A549 (cell line): ENCODE measurements around the gene STK17A. TPM values are rescaled to one million over a fixed set of nuclear protein-coding genes. Genes with fewer than 3 reads are reported as not detected.

ENCODE experiments used
- ATAC-seq, 2 experiments: fragments of 200-7000 bp in 1 of 2; fragments of >200 bp in 1 of 2; cut with Nextera tagmentation in 1 of 2; cut with Tn5 transposase in 1 of 2; 3 replicates each; pipeline versions ENCODE4 v1.8.0 to v1.9.1; 2018 to 2020; ENCODE audit warnings: mild to moderate bottlenecking in 1 of 2, moderate library complexity in 1 of 2
- CTCF ChIA-PET: fragments of 300-600 bp; sonication (Branson Sonifier 250); formaldehyde crosslinking; extraction: SDS; loops from one replicate; lab custom pipeline; 2021; ENCODE audit warnings: antibody characterized with exemption, inconsistent platforms; lab: Yijun Ruan, JAX
- POLR2A ChIA-PET: fragments of 350-600 bp; formaldehyde crosslinking; extraction: SDS; loops from one replicate; lab custom pipeline; 2021; ENCODE audit warnings: antibody characterized with exemption, inconsistent platforms; lab: Yijun Ruan, JAX
- DNase-seq, 2 experiments: peaks; one replicate each; pipeline versions ENCODE4 v3.0.0 to v3.0.0-alpha.2; 2011 to 2016; ENCODE audit warnings: low read depth in 1 of 2, low spot score in 1 of 2
- FAIRE-seq: peaks from 2 replicates; lab custom pipeline; 2011; peaks lifted over from hg19 to GRCh38; lab: Jason Lieb, UNC
- H3K27ac ChIP-seq, 2 experiments: fragments of >200 bp; sonication (Bioruptor Twin); formaldehyde crosslinking; 3 replicates each; pipeline ENCODE4 v1.5.1; 2016 to 2017
- H3K4me1 ChIP-seq: fragments of >200 bp; sonication (Bioruptor Twin); formaldehyde crosslinking; 3 replicates; pipeline ENCODE4 v1.6.1; 2016
- H3K4me2 ChIP-seq: fragments of >200 bp; sonication (Bioruptor Twin); formaldehyde crosslinking; 3 replicates; pipeline ENCODE4 v1.6.1; 2016
- H3K4me3 ChIP-seq: fragments of >200 bp; sonication (Bioruptor Twin); formaldehyde crosslinking; 3 replicates; pipeline ENCODE4 v1.5.1; 2016
- H3K9me3 ChIP-seq: fragments of >200 bp; sonication (Bioruptor Twin); formaldehyde crosslinking; 3 replicates; pipeline ENCODE4 v1.6.1; 2016
- ATOH8 ChIP-seq: fragments of 250-450 bp; sonication (Bioruptor Pico); IDR thresholded peaks from 2 replicates; pipeline ENCODE4 v1.5.0; 2020; ENCODE audit warnings: low read depth, mild to moderate bottlenecking, moderate library complexity
- CEBPB ChIP-seq, 2 experiments: fragments of >200 bp in 1 of 2; sonication (Bioruptor Twin) in 1 of 2; formaldehyde crosslinking in 1 of 2; IDR thresholded peaks; 2 replicates each; pipeline ENCODE4 v1.6.1; 2012 to 2016
- CHD2 ChIP-seq: fragments of 150-350 bp; IDR thresholded peaks from 2 replicates; pipeline ENCODE4 v1.6.1; 2014; ENCODE audit warnings: low read length; ENCODE audit not compliant: partially characterized antibody
- CTCF ChIP-seq: fragments of >200 bp; sonication (Bioruptor Twin); formaldehyde crosslinking; IDR thresholded peaks from 3 replicates; pipeline ENCODE4 v1.5.1; 2016
- EHF ChIP-seq: fragments of 250-450 bp; sonication (Bioruptor Pico); IDR thresholded peaks from 2 replicates; pipeline ENCODE4 v1.5.0; 2020; ENCODE audit warnings: mild to moderate bottlenecking
- EHMT2 ChIP-seq: fragments of 200-600 bp; sonication (generic); IDR thresholded peaks from 2 replicates; pipeline ENCODE4 v1.6.1; 2016; ENCODE audit warnings: antibody characterized with exemption, low read depth, mild to moderate bottlenecking, moderate library complexity
- ESRRA ChIP-seq: fragments of 150-350 bp; IDR thresholded peaks from 2 replicates; pipeline ENCODE4 v1.6.1; 2014; ENCODE audit warnings: mild to moderate bottlenecking, low read length, borderline replicate concordance
- HOXB5 ChIP-seq: fragments of 250-450 bp; sonication (Bioruptor Pico); IDR thresholded peaks from 2 replicates; pipeline ENCODE4 v1.5.0; 2020; ENCODE audit warnings: mild to moderate bottlenecking, moderate library complexity
- MAFK ChIP-seq: fragments of 450-650 bp; IDR thresholded peaks from 2 replicates; pipeline ENCODE4 v1.6.1; 2014; ENCODE audit not compliant: partially characterized antibody
- NR3C1 ChIP-seq: fragments of >200 bp; sonication (Bioruptor Twin); formaldehyde crosslinking; IDR thresholded peaks from 3 replicates; pipeline ENCODE4 v1.6.1; 2017
- PHF8 ChIP-seq: fragments of 200-600 bp; sonication (generic); IDR thresholded peaks from 2 replicates; pipeline ENCODE4 v1.6.1; 2016; ENCODE audit warnings: low read depth, mild to moderate bottlenecking, antibody characterized with exemption, moderate library complexity, borderline replicate concordance
- POLR2AphosphoS2 ChIP-seq: conservative IDR thresholded peaks from 2 replicates; pipeline ENCODE4 v1.6.1; 2012; ENCODE audit warnings: low read length, improper control_type of control experiment, inconsistent platforms
- REST ChIP-seq: fragments of 200-600 bp; sonication (generic); IDR thresholded peaks from 2 replicates; pipeline ENCODE4 v1.6.1; 2016; ENCODE audit warnings: antibody characterized with exemption, mild to moderate bottlenecking, moderate library complexity
- TP53 ChIP-seq: fragments of 250-450 bp; sonication (Bioruptor Pico); IDR thresholded peaks from 2 replicates; pipeline ENCODE4 v1.5.0; 2021; ENCODE audit warnings: mild to moderate bottlenecking, moderate library complexity
- ZC3H11A ChIP-seq: fragments of 450-650 bp; IDR thresholded peaks from 2 replicates; pipeline ENCODE4 v1.6.1; 2014; ENCODE audit warnings: antibody characterized with exemption, mild to moderate bottlenecking
- WGBS: methylation state at CpG from one replicate; pipeline ENCODE4 v1.1.6; 2017; ENCODE audit errors: missing lambda C conversion rate; 5-methylcytosine and 5-hydroxymethylcytosine counted together
- polyA plus RNA-seq, 4 experiments: library from polyadenylated mRNA; depleted of rRNA in 3 of 4; stranded (reverse); fragments of >200 nt; fragmentation: RNase III in 1 of 4; extraction: RNeasy Plus Mini Kit Qiagen cat#74134 plus additional on column Dnase treatment in 1 of 4; gene quantifications; 2 replicates in 3 of 4; 3 replicates in 1 of 4; pipeline ENCODE4 v1.2.3, GENCODE V29; 2011 to 2017
- TF ChIP-seq, protein P1 (sequence below): IDR thresholded peaks from 2 replicates; pipeline ENCODE4 v1.6.1; 2012

Gene STK17A
- polyA plus RNA-seq, 2 of the 4 experiments (the other 2 are of a cell fraction) = 27.3 to 47.5 TPM

- no peaks in the 10 kb centered on the region for H3K9me3 ChIP-seq
- no peak for FAIRE-seq
- ChIA-PET POLR2A (no interaction called here), CTCF (interaction anchor here (1.0 to 1.7 kb wide), 3 partner anchors 55 to 182 kb away, joined by 3 to 6 read pairs (median 4); partner anchors contain the start of gene STK17A)
- no peak overlapping the region for H3K4me3 ChIP-seq
- DNase-seq = no peak
- H3K27ac ChIP-seq = peak overlapping the region in 1 of 2 experiments; percentile 11; a peak in 1 of 6 replicates
- TF ChIP-seq TP53 (CRISPR knock-in tag) (no peak), ZC3H11A (no peak), HOXB5 (CRISPR knock-in tag) (no peak), CEBPB (IDR thresholded peaks at IDR 0.05) (no peak), CTCF (no peak), ATOH8 (no peak), MAFK (no peak), PHF8 (no peak)
- H3K4me2 ChIP-seq = no peak overlapping the region
- ATAC-seq = peak in 1 of 2 experiments; percentile 41; a peak in 1 of 6 replicates
- WGBS = 77% methylated on average over 4 of the region's 4 CpGs
- H3K4me1 ChIP-seq = peaks cover 28% of the 10 kb centered on the region; the same call in 2 of the 3 replicates
Observed at GRCh38 chr7:43637114-43637806, 54.4 kb downstream of the STK17A start.

GRCh38 chr7:43639858-43640491 is 57.1 kb downstream of the STK17A start:
- no peaks in the 10 kb centered on the region for H3K9me3 ChIP-seq
- peak in 1 of 2 experiments; percentile 32 for DNase-seq
- TF ChIP-seq TP53 (CRISPR knock-in tag) (no peak), ESRRA (peak; percentile 34; the same call in 1 of the 2 replicates), EHMT2 (no peak)
- TF ChIP-seq, all 56 proteins: peak for 1
- Histone ChIP-seq H3K27ac (peak overlapping the region in 1 of 2 experiments; percentile 17; a peak in 2 of 6 replicates), H3K4me3 (no peak overlapping the region), H3K4me2 (no peak overlapping the region), H3K4me1 (peaks cover 28% of the 10 kb centered on the region; the same call in 2 of the 3 replicates)
- ChIA-PET POLR2A (no interaction called here), CTCF (interaction anchor here (0.9 to 2.9 kb wide), 8 partner anchors 10 to 199 kb away, joined by 3 to 12 read pairs (median 5); partner anchors contain the start of gene STK17A)
- peak; percentile 25 to 37; a peak in 3 of 6 replicates for ATAC-seq
- FAIRE-seq = no peak
- 78% methylated on average over 6 of the region's 6 CpGs for WGBS

DNA sequence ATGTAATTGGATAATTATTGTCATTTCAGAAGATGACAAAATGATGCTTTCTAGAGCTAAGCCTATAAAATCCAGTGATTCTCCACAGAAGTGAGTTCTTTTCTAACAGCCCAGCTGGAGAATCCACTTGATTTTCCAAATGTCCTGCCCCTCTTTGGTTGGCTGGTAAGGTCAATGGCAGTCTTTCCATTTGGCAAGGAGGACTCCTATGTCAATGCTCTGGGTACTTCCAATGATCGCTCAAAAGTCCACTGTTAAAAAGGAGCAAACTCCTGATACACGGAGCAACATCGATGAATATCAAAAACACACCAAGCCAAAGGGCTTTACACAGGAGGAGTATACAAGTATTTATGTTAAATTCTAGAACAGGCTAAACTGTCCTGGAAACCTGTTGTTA is 57.8 kb downstream of the STK17A start:
- no peaks in the 10 kb centered on the region for H3K9me3 ChIP-seq
- POLR2A ChIA-PET = no interaction called here
- FAIRE-seq (no peak), ATAC-seq (no peak), DNase-seq (no peak)
- H3K4me3 ChIP-seq = no peak overlapping the region
- H3K4me1 ChIP-seq = peaks cover 28% of the 10 kb centered on the region; the same call in 2 of the 3 replicates
- H3K27ac ChIP-seq = peak overlapping the region in 1 of 2 experiments; percentile 17; a peak in 2 of 6 replicates
- TF ChIP-seq CHD2 = no peak
- TF ChIP-seq POLR2AphosphoS2 = no peak
- TF ChIP-seq ATOH8 = no peak
- TF ChIP-seq, protein P1, sequence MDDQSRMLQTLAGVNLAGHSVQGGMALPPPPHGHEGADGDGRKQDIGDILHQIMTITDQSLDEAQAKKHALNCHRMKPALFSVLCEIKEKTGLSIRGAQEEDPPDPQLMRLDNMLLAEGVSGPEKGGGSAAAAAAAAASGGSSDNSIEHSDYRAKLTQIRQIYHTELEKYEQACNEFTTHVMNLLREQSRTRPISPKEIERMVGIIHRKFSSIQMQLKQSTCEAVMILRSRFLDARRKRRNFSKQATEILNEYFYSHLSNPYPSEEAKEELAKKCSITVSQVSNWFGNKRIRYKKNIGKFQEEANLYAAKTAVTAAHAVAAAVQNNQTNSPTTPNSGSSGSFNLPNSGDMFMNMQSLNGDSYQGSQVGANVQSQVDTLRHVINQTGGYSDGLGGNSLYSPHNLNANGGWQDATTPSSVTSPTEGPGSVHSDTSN = no peak
- no peak for TF ChIP-seq EHF (CRISPR knock-in tag)
- no peak for TF ChIP-seq NR3C1
- no peak for TF ChIP-seq REST
- CTCF ChIA-PET = interaction anchor here (1.0 to 2.9 kb wide), 6 partner anchors 10 to 198 kb away, joined by 3 to 12 read pairs (median 7); partner anchors contain the start of gene STK17A
- WGBS = 96% methylated on average over 3 of the region's 3 CpGs
- H3K4me2 ChIP-seq = no peak overlapping the region
